ENCODE results near the gene BICDL2. TPM values are rescaled to one million over a fixed set of nuclear protein-coding genes. Genes with fewer than 3 reads are reported as not detected.

Gene BICDL2
- total and polyA plus RNA-seq, 2 donors from 2014 or later, result 2.9 to 12.1 TPM

DNA sequence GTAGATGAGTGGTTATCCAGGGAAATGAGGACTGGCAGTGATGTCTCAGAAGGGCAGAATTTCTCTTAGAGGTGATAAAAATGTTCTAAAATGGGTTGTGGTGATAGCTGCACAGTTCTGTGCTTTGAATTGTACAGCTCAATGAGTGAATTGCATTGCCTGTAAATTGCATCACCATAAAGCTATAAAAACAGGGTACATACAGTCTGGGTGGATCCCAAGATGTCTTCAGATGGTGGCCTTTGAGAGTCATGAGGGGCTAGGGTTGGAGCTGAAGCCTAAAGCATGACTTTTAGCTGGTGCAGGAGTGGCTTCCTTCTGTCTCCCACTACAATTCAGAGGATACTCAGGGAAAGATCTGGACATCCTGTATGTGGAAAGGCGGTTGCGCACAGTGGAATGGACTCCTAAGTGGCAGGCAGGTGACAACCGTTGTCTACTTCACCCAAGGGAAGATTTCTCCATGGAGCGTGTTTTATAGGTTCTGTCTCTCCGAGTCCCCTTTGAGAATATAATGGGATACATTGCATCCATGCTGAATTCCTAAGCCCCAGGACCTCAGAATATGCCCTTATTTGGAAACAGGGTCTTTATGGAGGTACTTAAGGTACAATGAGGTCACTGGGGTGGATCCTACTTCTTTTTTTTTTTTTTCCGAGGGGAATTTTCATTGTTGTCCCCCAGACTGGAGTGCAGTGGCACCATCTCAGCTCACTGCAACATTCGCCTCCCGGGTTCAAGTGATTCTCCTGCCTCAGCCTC is 27.1 kb upstream of the BICDL2 start:
- DNase-seq (peak in 1 of 5 donors; percentile 15), FAIRE-seq (no peak)
- Histone ChIP-seq H3K9ac (ENCODE audit: low read length in 3 of 3) (no peak overlapping the region), H3K27me3 (ENCODE audit: control insufficient read depth, insufficient read depth, low read length) (no peaks in the 10 kb centered on the region), H3K36me3 (ENCODE audit: control insufficient read depth in 2 of 3, insufficient read depth in 3 of 3, low read length in 3 of 3) (no peaks in the 10 kb centered on the region), H3K4me3 (ENCODE audit: low read length in 3 of 3) (no peak overlapping the region), H3K27ac (ENCODE audit: low read depth in 2 of 2, low read length in 2 of 2) (no peak overlapping the region), H3K4me1 (ENCODE audit: control insufficient read depth in 2 of 3, insufficient read depth in 2 of 3, low read depth in 1 of 3, low read length in 3 of 3) (peaks cover 0 to 24% (median 12%) of the 10 kb centered on the region in 3 donors), H3K9me3 (ENCODE audit: control insufficient read depth in 2 of 3, insufficient read depth in 1 of 3, low read length in 3 of 3) (no peaks in the 10 kb centered on the region)
- TF ChIP-seq, protein P1, sequence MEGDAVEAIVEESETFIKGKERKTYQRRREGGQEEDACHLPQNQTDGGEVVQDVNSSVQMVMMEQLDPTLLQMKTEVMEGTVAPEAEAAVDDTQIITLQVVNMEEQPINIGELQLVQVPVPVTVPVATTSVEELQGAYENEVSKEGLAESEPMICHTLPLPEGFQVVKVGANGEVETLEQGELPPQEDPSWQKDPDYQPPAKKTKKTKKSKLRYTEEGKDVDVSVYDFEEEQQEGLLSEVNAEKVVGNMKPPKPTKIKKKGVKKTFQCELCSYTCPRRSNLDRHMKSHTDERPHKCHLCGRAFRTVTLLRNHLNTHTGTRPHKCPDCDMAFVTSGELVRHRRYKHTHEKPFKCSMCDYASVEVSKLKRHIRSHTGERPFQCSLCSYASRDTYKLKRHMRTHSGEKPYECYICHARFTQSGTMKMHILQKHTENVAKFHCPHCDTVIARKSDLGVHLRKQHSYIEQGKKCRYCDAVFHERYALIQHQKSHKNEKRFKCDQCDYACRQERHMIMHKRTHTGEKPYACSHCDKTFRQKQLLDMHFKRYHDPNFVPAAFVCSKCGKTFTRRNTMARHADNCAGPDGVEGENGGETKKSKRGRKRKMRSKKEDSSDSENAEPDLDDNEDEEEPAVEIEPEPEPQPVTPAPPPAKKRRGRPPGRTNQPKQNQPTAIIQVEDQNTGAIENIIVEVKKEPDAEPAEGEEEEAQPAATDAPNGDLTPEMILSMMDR (IDR thresholded peaks at IDR 0.05; ENCODE audit: borderline replicate concordance, extremely low read depth, insufficient read depth), result no peak
- intact Hi-C loops (cut with DNase I), result loop anchor here (10.0 kb wide), 1 partner anchor 51 kb away; the partner anchor contains the start of gene ZNF205

DNA sequence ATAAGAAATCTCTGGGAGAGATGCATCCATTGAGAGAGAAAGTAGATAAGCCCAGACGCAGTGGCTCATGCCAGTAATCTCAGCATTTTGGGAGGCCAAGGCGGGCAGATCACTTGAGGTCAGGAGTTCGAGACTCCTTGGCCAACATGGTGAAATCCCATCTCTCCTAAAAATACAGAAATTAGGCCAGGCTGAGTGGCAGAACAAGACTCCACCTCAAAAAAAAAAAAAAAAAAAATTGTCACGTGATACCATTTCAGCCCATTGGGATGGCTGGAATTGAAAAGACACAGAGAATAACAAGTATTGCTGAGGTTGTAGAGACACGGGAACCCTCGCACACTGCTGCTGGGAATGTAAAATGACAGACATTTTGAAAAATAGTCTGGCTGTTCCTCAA is 25.8 kb upstream of the BICDL2 start:
- H3K4me1 ChIP-seq (ENCODE audit: control insufficient read depth in 2 of 3, insufficient read depth in 2 of 3, low read depth in 1 of 3, low read length in 3 of 3), result peaks cover 0 to 25% (median 12%) of the 10 kb centered on the region in 3 donors
- DNase-seq (no peak), FAIRE-seq (no peak)
- no peaks in the 10 kb centered on the region for H3K9me3 ChIP-seq (ENCODE audit: control insufficient read depth in 2 of 3, insufficient read depth in 1 of 3, low read length in 3 of 3)
- TF ChIP-seq, protein P1 (IDR thresholded peaks at IDR 0.05; ENCODE audit: borderline replicate concordance, extremely low read depth, insufficient read depth), result no peak
- H3K4me3 ChIP-seq (ENCODE audit: low read length in 3 of 3), result no peak overlapping the region
- H3K27me3 ChIP-seq (ENCODE audit: control insufficient read depth, insufficient read depth, low read length), result no peaks in the 10 kb centered on the region
- no peak overlapping the region for H3K27ac ChIP-seq (ENCODE audit: low read depth in 2 of 2, low read length in 2 of 2)
- intact Hi-C loops (cut with DNase I), result loop anchor here (10.0 kb wide), 1 partner anchor 52 kb away; the partner anchor contains the start of gene ZNF205
- H3K36me3 ChIP-seq (ENCODE audit: control insufficient read depth in 2 of 3, insufficient read depth in 3 of 3, low read length in 3 of 3), result no peaks in the 10 kb centered on the region
- no peak overlapping the region for H3K9ac ChIP-seq (ENCODE audit: low read length in 3 of 3)

DNA sequence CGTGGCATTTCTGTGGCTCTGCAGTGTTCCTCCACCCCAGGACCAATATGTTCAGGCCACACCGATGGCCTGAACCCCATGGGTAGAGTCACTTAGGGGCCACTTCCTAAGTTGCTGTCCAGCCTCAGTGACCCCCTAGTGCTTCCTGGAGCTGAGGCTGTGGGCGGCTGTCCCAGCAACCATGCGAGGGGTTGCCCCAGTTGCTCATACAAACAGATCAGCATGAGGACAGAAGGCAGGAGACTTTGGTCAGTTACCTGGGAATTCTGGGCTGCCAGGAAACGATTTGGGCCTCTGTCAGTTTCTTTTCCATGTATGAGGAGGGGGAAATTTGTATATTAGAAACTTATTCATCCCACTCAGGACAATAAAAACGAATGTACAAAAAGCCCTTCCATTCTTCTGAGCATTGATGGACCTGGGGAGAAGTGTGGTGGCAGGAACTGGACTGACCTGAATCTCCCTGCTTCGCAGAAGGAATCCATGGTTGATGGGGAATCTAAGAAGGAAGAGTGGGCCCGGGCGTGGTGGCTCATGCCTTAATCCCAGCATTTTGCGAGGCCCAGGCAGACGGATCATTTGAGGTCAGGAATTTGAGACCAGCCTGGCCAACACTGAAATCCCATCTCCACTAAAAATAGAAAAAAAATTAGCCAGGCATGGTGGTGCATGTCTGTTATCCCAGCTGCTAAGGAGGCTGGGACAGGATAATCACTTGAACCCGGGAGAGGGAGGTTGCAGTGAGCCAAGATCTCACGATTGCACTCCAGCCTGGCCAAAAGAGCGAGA is 23.8 kb upstream of the BICDL2 start:
- no peaks in the 10 kb centered on the region for H3K27me3 ChIP-seq (ENCODE audit: control insufficient read depth, insufficient read depth, low read length)
- no peaks in the 10 kb centered on the region for H3K9me3 ChIP-seq (ENCODE audit: control insufficient read depth in 2 of 3, insufficient read depth in 1 of 3, low read length in 3 of 3)
- FAIRE-seq, result no peak
- peak in 1 of 5 donors; percentile 53 for DNase-seq
- H3K4me1 ChIP-seq (ENCODE audit: control insufficient read depth in 2 of 3, insufficient read depth in 2 of 3, low read depth in 1 of 3, low read length in 3 of 3), result peaks cover 0 to 16% (median 12%) of the 10 kb centered on the region in 3 donors
- H3K9ac ChIP-seq (ENCODE audit: low read length in 3 of 3), result peak overlapping the region in 1 of 3 donors; percentile 83
- H3K27ac ChIP-seq (ENCODE audit: low read depth in 2 of 2, low read length in 2 of 2), result peak overlapping the region; percentile 77 to 84
- H3K4me3 ChIP-seq (ENCODE audit: low read length in 3 of 3), result no peak overlapping the region
- no peaks in the 10 kb centered on the region for H3K36me3 ChIP-seq (ENCODE audit: control insufficient read depth in 2 of 3, insufficient read depth in 3 of 3, low read length in 3 of 3)
- intact Hi-C loops (cut with DNase I), result loop anchor here (10.0 kb wide), 1 partner anchor 54 kb away; the partner anchor contains the start of gene ZNF205
- TF ChIP-seq, protein P1 (IDR thresholded peaks at IDR 0.05; ENCODE audit: borderline replicate concordance, extremely low read depth, insufficient read depth), result no peak

All from kidney (tissue), 14 donors.